SK-MEL-5 (cell line): ENCODE data around the gene CLIP2. TPM values are rescaled to one million over a fixed set of nuclear protein-coding genes. Genes with fewer than 3 reads are reported as not detected.

Source experiments
- DNase-seq: peaks from one replicate; pipeline ENCODE4 v3.0.0-alpha.2; 2016; ENCODE audit warnings: low read depth, low spot score
- in situ Hi-C: cut with HindIII; loops from 2 replicates; pipeline ENCODE4 v1.10.0; 2016; ENCODE audit warnings: low sequenced_read_pairs, high pct_unique_total_duplicates, low pct_unique_long_range_greater_than_20kb
- total RNA-seq: library from RNA; depleted of rRNA; stranded (reverse); fragments of >200 nt; shearing (Covaris generic); gene quantifications from 2 replicates; pipeline ENCODE4 v1.2.3, GENCODE V29; 2014

The CLIP2 gene
- total RNA-seq, 1 experiment from 2014 or later, result 9.2 TPM

GRCh38 chr7:74266191-74266963, 22.8 kb upstream of the CLIP2 start:
- in situ Hi-C loops, result no loop called here
- no peak for DNase-seq

- in situ Hi-C loops, result no loop called here
Measured at GRCh38 chr7:74267756-74268565, 21.2 kb upstream of the CLIP2 start.

GRCh38 chr7:74269757-74270277, 19.4 kb upstream of the CLIP2 start:
- in situ Hi-C loops, result no loop called here
- DNase-seq, result peak; percentile 75

More at GRCh38 chr7:74267756-74268565, 21.2 kb upstream of the CLIP2 start:
- no peak for DNase-seq

GRCh38 chr7:74271742-74272141, 17.5 kb upstream of the CLIP2 start:
- in situ Hi-C loops, result no loop called here
- DNase-seq, result no peak

- in situ Hi-C loops, result no loop called here
- DNase-seq, result no peak
Measured at GRCh38 chr7:74272305-74273038, 16.7 kb upstream of the CLIP2 start.

- in situ Hi-C loops, result no loop called here
- peak; percentile 75 for DNase-seq
Measured at GRCh38 chr7:74275401-74275881, 13.8 kb upstream of the CLIP2 start.

- no peak for DNase-seq
- in situ Hi-C loops, result no loop called here
Measured at GRCh38 chr7:74277636-74278035, 11.6 kb upstream of the CLIP2 start.

- DNase-seq, result no peak
- in situ Hi-C loops, result no loop called here
Measured at GRCh38 chr7:74280985-74281384, 8.2 kb upstream of the CLIP2 start.

- in situ Hi-C loops, result no loop called here
- no peak for DNase-seq
Measured at GRCh38 chr7:74282748-74283459, 6.3 kb upstream of the CLIP2 start.

- DNase-seq, result no peak
- in situ Hi-C loops, result no loop called here
Measured at GRCh38 chr7:74283858-74284447, 5.3 kb upstream of the CLIP2 start.

GRCh38 chr7:74284781-74285259, 4.4 kb upstream of the CLIP2 start:
- no peak for DNase-seq
- in situ Hi-C loops, result no loop called here

- DNase-seq, result no peak
- in situ Hi-C loops, result no loop called here
Measured at GRCh38 chr7:74286131-74286530, 3.1 kb upstream of the CLIP2 start.

GRCh38 chr7:74287303-74288033, 1.7 kb upstream of the CLIP2 start:
- in situ Hi-C loops, result no loop called here
- DNase-seq, result peak; percentile 38

GRCh38 chr7:74288034-74288881, 949 bp upstream of the CLIP2 start:
- in situ Hi-C loops, result no loop called here
- DNase-seq, result no peak
